Fibroblast of the conjunctiva (primary cell): ENCODE measurements around the gene FARSA.
"Not testable (repeated sequence)": the region's sequence is repeated elsewhere in the genome, so short reads cannot be mapped to it uniquely, and the experiment has no call there.

Experiments
- DNase-seq: peaks from one replicate; pipeline ENCODE4 v3.0.0-alpha.2; 2010; ENCODE audit warnings: low read depth

FARSA gene

DNA sequence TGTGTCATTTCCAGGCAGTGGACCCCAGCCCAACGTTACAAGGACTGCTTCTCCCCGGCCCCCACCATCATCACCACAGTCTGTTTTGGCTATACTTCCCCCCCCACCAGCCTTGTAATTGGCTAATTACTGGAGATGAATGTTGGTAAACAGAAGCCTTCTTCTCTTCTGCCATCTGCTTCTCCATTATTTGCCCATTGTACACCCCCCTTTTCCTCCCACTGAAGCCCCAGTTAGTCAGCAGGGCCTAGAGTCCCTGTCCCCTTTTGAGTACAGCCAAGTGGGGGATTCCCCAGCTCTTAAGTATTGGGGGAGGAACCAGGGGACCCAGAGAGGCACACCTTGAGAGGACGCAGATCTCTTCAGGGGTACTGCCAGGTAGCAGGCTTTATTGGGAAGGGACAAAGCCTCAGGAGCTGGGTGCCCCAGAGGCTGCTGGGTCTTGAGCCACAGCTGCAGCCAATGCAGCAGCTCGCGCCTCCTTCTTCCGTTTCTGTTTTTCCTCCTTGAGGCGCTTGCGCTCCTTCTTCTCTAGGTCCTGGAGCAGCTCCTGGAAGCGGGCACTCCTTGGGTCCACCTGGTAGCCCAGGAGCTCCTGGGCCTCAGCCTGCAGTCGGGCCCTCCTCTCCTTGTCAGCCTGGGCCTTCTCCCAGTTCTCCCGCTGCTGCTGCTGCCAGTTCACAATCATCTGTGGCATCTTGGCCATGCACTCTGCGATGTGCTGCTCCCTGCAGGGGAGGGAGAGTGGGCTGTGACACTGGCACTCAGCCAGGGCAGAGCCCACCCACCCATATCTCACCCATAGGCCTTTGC is 20.5 kb upstream of the FARSA start:
- DNase-seq = no peak

GRCh38 chr19:12953138-12953798 is 19.8 kb upstream of the FARSA start:
- no peak for DNase-seq

GRCh38 chr19:12952488-12953137 is 19.1 kb upstream of the FARSA start:
- DNase-seq = peak; percentile 50

DNA sequence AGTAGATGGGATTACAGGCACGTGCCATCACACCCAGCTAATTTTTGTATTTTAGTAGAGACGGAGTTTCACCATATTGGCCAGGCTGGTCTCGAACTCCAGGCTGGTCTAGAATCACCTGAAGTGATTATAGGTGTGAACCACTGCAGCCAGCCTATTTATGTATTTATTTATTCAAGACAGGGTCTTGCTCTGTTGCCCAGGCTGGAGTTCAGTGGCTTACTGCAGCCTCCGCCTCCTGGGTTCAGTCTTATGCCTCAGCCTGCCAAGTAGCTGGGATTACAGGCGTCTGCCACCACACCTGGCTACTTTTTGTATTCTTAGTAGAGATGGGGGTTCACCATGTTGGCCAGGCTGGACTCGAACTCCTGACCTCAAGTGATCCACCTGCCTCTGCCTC is 18.5 kb upstream of the FARSA start:
- DNase-seq = not testable (repeated sequence)

DNA sequence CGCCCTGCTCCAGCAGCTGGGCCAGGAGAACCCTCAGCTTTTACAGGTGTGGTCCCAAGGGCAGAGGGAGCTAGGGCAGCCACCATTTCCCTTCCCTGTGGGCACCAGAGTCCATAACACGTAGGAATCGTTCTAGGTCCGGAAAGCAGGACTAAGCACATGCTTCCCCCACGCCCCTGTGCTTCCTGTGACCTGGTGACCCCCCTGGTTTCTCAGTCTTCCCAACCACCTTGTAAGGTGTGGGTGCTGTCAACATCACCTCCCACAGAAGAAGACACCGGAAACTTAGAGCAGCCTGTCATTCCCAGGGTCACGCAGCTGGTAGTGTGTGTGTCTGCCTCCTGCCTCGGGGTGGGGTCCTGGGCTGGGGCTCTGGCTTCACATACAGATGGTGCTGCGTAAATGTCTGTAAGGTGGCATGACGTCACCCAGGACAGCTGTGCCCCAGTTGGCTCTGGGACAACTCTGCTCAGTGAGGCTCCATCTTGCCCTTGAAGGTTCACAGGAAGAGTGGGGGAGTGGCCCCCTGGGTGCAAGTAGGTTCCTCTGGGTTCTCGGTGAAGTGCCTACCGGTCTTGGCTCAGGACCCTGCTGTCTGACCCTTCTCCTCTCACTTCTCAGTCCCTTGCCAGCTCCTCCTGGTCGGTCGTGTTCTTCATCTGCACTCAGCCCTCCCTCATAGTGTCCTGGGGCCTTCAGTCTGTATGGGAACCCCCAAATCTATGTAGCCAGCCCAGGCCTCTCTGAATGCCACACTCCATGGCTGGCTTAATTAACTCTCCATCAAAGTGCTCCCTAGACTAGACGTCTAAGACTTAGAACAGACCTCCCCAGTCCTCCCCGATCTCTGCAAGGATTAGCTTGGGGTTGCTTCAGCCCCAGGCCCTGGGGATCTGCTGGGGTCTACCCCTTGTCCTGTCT is 16.1 kb upstream of the FARSA start:
- no peak for DNase-seq

GRCh38 chr19:12948612-12949362 is 15.3 kb upstream of the FARSA start:
- no peak for DNase-seq

DNA sequence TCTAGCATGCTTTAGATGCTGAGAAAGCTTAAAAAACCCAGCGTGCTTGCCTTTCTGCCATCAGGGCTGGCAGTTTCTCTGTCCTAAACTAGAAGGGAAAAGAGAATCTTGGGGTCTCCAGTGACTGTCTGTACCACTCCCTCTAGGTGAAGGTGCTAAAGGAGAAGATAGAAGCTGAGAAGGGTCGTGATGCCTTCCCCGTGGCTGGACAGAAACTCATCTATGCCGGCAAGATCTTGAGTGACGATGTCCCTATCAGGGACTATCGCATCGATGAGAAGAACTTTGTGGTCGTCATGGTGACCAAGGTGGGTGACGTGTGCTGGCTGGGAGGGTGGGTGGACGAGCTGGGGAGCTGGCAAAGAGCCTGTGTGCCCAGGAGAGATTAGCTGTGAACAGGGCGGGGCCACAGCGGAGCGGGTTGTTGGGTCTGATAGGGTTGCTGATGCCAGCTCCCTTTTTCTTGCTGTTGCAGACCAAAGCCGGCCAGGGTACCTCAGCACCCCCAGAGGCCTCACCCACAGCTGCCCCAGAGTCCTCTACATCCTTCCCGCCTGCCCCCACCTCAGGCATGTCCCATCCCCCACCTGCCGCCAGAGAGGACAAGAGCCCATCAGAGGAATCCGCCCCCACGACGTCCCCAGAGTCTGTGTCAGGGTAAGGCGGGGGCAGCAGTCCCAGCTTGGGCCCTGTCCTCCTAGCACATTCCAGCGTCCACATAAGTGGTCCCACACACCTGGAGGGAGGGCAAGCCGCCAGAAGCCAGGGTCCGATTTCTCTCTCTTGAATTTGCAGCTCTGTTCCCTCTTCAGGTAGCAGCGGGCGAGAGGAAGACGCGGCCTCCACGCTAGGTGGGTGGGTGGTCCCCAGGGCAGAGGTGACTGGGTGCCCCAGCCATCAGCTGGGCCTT is 14.4 kb upstream of the FARSA start:
- DNase-seq = no peak

GRCh38 chr19:12946731-12947496 is 13.4 kb upstream of the FARSA start:
- no peak for DNase-seq

- peak; percentile 43 for DNase-seq
Observed at GRCh38 chr19:12946092-12946721, 12.7 kb upstream of the FARSA start.

DNA sequence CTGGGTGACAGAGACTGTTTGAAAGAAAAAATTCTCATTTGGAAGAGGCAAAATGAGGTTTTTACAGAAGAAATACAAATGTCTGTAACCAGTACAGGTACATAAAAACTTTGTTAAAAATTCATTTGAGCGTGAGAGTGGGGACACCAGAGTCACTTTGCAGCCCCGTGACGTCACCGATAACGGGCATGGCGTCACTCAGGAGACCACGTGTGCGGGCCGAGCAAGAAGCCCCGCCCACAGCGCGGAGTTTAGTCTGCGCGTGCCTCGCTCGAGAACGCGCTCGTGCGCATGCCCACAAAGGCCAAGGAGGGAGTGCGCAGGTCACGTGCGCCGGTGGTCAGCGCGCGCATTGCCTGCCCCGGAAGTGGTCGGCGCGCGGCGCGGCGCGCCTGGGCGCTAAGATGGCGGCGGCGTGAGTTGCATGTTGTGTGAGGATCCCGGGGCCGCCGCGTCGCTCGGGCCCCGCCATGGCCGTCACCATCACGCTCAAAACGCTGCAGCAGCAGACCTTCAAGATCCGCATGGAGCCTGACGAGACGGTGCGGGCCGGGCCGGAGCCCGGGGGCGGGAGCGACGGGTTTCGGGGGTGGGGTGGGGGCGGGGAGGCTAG is 12.1 kb upstream of the FARSA start, which contains the start of gene RAD23A:
TSS of gene RAD23A (plus strand) at position 384 of the 613 bp plus-strand sequence. CDS start at position 471, 87 bp downstream.
- DNase-seq = peak; percentile 96

DNA sequence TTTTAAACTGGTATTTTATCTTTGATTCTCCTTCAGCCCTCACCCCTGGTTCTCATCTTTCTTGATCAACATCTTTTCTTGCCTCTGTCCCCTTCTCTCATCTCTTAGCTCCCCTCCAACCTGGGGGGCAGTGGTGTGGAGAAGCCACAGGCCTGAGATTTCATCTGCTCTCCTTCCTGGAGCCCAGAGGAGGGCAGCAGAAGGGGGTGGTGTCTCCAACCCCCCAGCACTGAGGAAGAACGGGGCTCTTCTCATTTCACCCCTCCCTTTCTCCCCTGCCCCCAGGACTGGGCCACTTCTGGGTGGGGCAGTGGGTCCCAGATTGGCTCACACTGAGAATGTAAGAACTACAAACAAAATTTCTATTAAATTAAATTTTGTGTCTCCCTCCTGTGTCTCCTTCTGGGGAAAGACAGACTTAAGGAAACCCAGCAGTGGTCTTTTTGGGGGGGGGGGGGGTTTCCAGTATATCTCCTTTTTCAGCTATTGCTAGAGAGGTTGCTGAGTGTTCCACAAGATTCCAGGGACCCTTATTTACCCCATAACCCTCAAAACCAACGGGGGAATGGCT is 10.7 kb upstream of the FARSA start:
- no peak for DNase-seq

DNA sequence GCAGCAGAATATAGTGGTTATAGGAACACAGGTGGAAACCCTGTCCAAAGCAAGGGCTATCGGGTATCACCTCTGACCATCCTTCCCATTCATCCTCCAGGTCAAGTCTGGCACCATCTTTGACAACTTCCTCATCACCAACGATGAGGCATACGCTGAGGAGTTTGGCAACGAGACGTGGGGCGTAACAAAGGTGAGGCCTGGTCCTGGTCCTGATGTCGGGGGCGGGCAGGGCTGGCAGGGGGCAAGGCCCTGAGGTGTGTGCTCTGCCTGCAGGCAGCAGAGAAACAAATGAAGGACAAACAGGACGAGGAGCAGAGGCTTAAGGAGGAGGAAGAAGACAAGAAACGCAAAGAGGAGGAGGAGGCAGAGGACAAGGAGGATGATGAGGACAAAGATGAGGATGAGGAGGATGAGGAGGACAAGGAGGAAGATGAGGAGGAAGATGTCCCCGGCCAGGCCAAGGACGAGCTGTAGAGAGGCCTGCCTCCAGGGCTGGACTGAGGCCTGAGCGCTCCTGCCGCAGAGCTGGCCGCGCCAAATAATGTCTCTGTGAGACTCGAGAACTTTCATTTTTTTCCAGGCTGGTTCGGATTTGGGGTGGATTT is 10.0 kb upstream of the FARSA start:
- no peak for DNase-seq

- DNase-seq = no peak
Observed at GRCh38 chr19:12940897-12941296, 7.4 kb upstream of the FARSA start.

- no peak for DNase-seq
Observed at GRCh38 chr19:12939975-12940423, 6.5 kb upstream of the FARSA start.

GRCh38 chr19:12938779-12939601 is 5.5 kb upstream of the FARSA start:
- DNase-seq = no peak
